ENCODE data around the gene VWA2.

DNA sequence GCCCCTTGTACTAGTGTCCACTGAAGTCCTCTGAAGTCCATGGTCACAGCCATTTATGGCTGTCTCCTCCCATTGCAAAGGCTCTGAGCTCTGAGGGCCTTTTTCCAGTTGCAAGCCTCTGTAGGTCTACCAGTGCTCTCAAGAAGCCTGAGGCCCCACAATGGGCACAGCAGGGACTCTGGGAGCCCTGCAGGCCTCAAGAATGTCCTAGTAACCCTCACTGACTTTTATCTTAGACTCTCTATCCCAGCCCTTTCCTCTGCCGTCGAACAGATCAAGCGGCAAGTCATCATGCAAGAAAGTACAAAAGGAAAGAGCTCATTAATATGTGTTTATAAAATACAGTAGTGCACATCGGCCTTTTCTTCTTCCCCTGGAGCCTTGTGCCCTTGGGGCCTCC lies 23.4 kb downstream of the VWA2 start:
- TF ChIP-seq CHD1 (IDR thresholded peaks at IDR 0.05; ENCODE audit: low read depth, low read length) (no peak), POLR2A (IDR thresholded peaks at IDR 0.05; ENCODE audit: low read depth, low read length) (no peak), RAD21 (IDR thresholded peaks at IDR 0.05; ENCODE audit: low read length) (no peak), CEBPB (IDR thresholded peaks at IDR 0.05; ENCODE audit: low read depth, low read length) (no peak)
- TF ChIP-seq, protein P1, sequence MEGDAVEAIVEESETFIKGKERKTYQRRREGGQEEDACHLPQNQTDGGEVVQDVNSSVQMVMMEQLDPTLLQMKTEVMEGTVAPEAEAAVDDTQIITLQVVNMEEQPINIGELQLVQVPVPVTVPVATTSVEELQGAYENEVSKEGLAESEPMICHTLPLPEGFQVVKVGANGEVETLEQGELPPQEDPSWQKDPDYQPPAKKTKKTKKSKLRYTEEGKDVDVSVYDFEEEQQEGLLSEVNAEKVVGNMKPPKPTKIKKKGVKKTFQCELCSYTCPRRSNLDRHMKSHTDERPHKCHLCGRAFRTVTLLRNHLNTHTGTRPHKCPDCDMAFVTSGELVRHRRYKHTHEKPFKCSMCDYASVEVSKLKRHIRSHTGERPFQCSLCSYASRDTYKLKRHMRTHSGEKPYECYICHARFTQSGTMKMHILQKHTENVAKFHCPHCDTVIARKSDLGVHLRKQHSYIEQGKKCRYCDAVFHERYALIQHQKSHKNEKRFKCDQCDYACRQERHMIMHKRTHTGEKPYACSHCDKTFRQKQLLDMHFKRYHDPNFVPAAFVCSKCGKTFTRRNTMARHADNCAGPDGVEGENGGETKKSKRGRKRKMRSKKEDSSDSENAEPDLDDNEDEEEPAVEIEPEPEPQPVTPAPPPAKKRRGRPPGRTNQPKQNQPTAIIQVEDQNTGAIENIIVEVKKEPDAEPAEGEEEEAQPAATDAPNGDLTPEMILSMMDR (conservative IDR thresholded peaks at IDR 0.05; ENCODE audit: low read depth, low read length), result no peak
